Esophagus squamous epithelium (tissue), 4 donors: ENCODE results near the gene COG7.
A peak's percentile ranks its signal among the peaks of the same experiment; 100 is the strongest.

Experiments used
- CTCF ChIP-seq, 6 experiments: fragments of 450-650 bp in 4 of 6; fragments of 200-600 bp in 2 of 6; sonication (generic) in 2 of 6; IDR thresholded peaks; one replicate each; pipeline ENCODE4 v1.5.1; 2016 to 2019; ENCODE audit warnings: antibody characterized with exemption in 6 of 6, mild to moderate bottlenecking in 4 of 6, moderate library complexity in 4 of 6
- POLR2A ChIP-seq, 4 donors: fragments of 450-650 bp; IDR thresholded peaks; one replicate each; pipeline ENCODE4 v1.6.1; 2017; ENCODE audit warnings: antibody characterized with exemption in 4 of 4, mild to moderate bottlenecking in 4 of 4, moderate library complexity in 3 of 4

GRCh38 chr16:23434380-23434779 lies 18.6 kb downstream of the COG7 start:
- peak; percentile 81 to 94 (median 88) for TF ChIP-seq CTCF (IDR thresholded peaks at IDR 0.05)
- no peak for TF ChIP-seq POLR2A (IDR thresholded peaks at IDR 0.05)
